Muscle of leg (tissue), 11 donors: ENCODE measurements around the gene AUH. TPM values are rescaled to one million over a fixed set of nuclear protein-coding genes. Genes with fewer than 3 reads are reported as not detected.

Experiments used
- DNase-seq: peaks from one replicate; pipeline ENCODE4 v3.0.0; 2013
- H3K27ac ChIP-seq: one replicate; pipeline ENCODE4 v1.5.1; 2013; ENCODE audit warnings: mild to moderate bottlenecking, low read length, control low read depth
- H3K27me3 ChIP-seq: one replicate; pipeline ENCODE4 v1.6.1; 2013; ENCODE audit warnings: low read length; ENCODE audit not compliant: control insufficient read depth, insufficient read depth
- H3K36me3 ChIP-seq: one replicate; pipeline ENCODE4 v1.6.1; 2013; ENCODE audit warnings: low read length; ENCODE audit not compliant: control insufficient read depth, insufficient read depth
- H3K4me1 ChIP-seq: one replicate; pipeline ENCODE4 v1.6.1; 2013; ENCODE audit warnings: low read length; ENCODE audit not compliant: control insufficient read depth, insufficient read depth
- H3K4me3 ChIP-seq: one replicate; pipeline ENCODE4 v1.5.1; 2013; ENCODE audit warnings: low read length, control low read depth
- H3K9me3 ChIP-seq: replicated peaks from 2 replicates; pipeline ENCODE4 v1.6.1; 2013; ENCODE audit warnings: low read depth, low read length; ENCODE audit not compliant: control insufficient read depth
- WGBS: methylation state at CpG from one replicate; pipeline ENCODE4 v1.1.5; 2013; ENCODE audit warnings: missing lambda C conversion rate; ENCODE audit not compliant: insufficient coverage; 5-methylcytosine and 5-hydroxymethylcytosine counted together
- polyA plus RNA-seq, 8 donors: library from polyadenylated mRNA; unstranded; fragments of 120-200 nt; gene quantifications; one replicate each; pipeline versions ENCODE4 v1.2.1 to v1.2.3, GENCODE V29; 2013; ENCODE audit warnings: inconsistent platforms in 1 of 8, low replicate concordance in 1 of 8; ENCODE audit not compliant: insufficient read length in 8 of 8, insufficient read depth in 1 of 8
- total RNA-seq: library from RNA; stranded (reverse); fragments of 120-200 nt; gene quantifications from one replicate; pipeline ENCODE4 v1.2.4, GENCODE V29; 2013

AUH gene
- total and polyA plus RNA-seq, 9 donors = 9.5 to 16.0 (median 12.7) TPM

DNA sequence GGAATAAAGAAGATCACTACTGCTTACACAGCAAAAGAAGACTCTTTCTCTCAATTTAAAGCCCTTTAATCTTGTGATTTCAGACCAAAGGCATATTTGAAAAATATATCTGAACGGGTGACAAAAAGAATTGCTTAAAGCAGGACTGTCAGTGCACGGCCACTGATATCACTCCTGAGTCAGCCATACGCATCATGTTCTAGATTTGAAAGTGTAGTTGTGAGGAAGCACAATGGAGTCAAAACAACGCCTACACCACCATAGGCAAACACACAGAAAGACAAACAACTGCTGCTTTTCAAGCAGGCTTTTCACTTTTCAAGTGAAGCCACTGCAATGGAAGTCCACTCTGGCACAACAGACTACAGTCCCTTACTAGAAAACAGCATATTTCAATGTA lies 141.7 kb downstream of the AUH start:
- WGBS = no CpG with 5 or more reads among the region's 4 CpGs
- H3K27me3 ChIP-seq = no peaks in the 10 kb centered on the region
- no peaks in the 10 kb centered on the region for H3K9me3 ChIP-seq
- H3K27ac ChIP-seq = no peak overlapping the region
- no peak overlapping the region for H3K4me3 ChIP-seq
- peaks cover 4% of the 10 kb centered on the region for H3K4me1 ChIP-seq
- peaks cover 11% of the 10 kb centered on the region for H3K36me3 ChIP-seq
- DNase-seq = no peak

DNA sequence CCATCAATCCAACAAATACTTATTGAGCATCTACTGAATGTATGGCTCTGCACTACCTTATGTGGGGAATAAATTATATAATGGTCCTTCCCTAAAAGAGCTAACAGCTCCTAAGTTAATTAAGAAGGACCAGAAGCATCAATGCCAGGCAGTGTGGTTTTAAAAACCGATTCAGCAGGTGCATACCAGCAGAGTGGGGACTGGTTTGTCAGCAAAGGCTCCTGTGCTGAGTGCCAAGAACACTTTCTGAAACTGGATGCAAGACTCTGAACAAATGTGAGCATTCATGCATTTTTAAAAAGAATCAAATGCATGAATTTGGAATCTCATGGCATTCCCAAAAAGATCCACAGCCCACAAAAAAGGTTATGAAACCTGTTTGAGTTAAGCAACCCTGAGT lies 142.2 kb downstream of the AUH start:
- no peak overlapping the region for H3K27ac ChIP-seq
- 88% methylated on average over 1 of the region's 1 CpG for whole genome bisulfite sequencing
- no peaks in the 10 kb centered on the region for H3K27me3 ChIP-seq

DNA sequence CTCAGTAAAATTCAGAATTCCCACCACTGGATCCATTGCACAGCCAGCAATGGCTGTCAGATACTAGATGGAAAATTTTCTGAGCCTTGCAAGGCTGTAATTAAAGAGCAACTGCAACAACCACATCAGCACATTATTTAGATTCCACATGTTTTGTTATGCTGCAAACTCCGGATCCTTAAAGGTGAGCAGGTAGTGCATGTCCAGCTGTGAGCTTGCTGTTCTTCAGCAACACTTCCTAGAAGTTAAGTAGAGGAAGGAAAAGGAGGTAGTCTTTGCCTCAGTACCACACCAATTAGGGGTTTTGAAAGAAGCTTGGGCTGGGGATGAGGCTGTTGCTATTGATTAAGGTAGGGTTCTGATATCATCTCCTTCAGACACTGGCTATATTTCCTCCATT lies 144.3 kb downstream of the AUH start:
- DNase-seq = no peak
- Histone ChIP-seq H3K27ac (no peak overlapping the region), H3K9me3 (no peaks in the 10 kb centered on the region), H3K4me3 (no peak overlapping the region), H3K4me1 (peaks cover 4% of the 10 kb centered on the region), H3K36me3 (peaks cover 15% of the 10 kb centered on the region), H3K27me3 (no peaks in the 10 kb centered on the region)
- WGBS = no CpG with 5 or more reads among the region's 1 CpG

More for the DNA sequence above, 142.2 kb downstream of the AUH start:
- DNase-seq = no peak
- Histone ChIP-seq H3K9me3 (no peaks in the 10 kb centered on the region), H3K4me1 (peaks cover 4% of the 10 kb centered on the region), H3K36me3 (peaks cover 11% of the 10 kb centered on the region), H3K4me3 (no peak overlapping the region)

DNA sequence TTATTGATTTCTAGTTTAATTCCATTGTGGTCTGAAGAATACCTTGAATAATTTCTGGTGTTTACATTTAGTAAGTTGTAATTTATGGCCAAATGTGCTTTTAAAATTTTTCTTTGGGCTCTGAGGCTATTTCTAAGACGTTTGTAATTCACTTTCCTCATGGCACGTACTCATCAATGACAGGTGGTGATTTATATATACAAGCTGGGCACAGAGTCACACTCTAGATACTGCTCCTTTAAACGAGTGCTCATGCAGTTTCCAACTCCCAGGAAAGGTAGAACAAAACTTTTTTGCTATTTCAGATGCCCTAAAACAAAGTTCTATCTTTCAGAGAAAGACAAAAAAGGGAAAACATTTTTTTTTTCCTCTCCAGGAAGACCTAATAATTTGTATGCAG lies 146.9 kb downstream of the AUH start:
- Histone ChIP-seq H3K4me1 (no peaks in the 10 kb centered on the region), H3K36me3 (peaks cover 6% of the 10 kb centered on the region), H3K27me3 (no peaks in the 10 kb centered on the region), H3K9me3 (no peaks in the 10 kb centered on the region), H3K27ac (no peak overlapping the region), H3K4me3 (no peak overlapping the region)
- DNase-seq = no peak
- WGBS = no CpG with 5 or more reads among the region's 3 CpGs

DNA sequence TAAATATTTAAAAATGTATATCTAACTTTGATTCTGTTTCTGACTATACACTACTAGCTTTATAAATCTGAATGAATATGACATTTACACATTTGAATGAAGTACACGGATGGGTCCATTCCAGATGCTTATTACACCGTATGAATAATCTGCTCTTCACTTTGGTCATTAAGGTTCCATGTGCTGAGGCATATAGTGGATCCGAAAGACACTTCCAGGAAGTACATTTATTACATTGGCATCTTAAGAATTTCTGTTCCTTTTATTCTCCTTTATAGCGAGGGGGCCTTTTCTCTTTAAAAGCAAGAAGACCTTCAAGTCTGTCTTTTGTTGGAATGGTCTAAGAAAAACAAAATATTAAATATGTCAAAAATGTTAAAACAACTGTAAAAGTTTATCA lies 147.6 kb downstream of the AUH start:
- no peaks in the 10 kb centered on the region for H3K27me3 ChIP-seq
- 100% methylated on average over 2 of the region's 4 CpGs for WGBS
- H3K27ac ChIP-seq = no peak overlapping the region
- DNase-seq = no peak
- peaks cover 6% of the 10 kb centered on the region for H3K36me3 ChIP-seq
- no peaks in the 10 kb centered on the region for H3K4me1 ChIP-seq
- no peaks in the 10 kb centered on the region for H3K9me3 ChIP-seq
- no peak overlapping the region for H3K4me3 ChIP-seq

DNA sequence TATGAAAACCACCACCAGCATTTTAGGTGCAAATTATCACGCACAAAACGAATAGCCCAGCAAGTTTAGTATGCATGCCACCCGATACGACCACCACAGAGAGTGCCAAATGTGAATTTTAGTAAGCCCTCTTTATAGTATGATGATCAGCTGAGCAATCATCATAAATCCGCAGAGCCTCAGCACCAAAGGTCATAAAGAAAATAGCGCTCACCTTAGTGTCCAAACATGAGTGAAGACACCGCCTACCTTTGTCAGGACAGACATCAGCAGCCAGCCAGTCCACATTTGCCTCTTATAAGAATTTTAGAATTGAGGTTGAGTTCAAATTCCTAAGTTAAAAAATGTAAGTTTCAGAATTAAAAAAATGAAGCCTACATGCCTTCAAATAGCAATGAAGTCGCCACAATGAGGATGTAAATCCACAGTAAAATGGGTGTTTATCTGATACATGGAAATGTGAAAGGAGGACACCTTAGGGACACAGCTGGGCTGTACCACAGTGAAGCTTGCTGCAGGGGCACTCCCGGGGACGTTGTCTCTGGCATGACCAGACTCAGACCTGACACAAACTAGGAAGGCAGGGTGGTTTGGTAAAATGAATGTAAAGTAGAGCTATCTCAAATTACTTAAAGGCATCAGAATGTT lies 149.0 kb downstream of the AUH start:
- DNase-seq = no peak
- H3K27me3 ChIP-seq = no peaks in the 10 kb centered on the region
- no peaks in the 10 kb centered on the region for H3K9me3 ChIP-seq
- H3K4me3 ChIP-seq = no peak overlapping the region
- WGBS = 75% methylated on average over 2 of the region's 10 CpGs
- H3K4me1 ChIP-seq = peaks cover 4% of the 10 kb centered on the region
- H3K36me3 ChIP-seq = peaks cover 6% of the 10 kb centered on the region
- no peak overlapping the region for H3K27ac ChIP-seq

DNA sequence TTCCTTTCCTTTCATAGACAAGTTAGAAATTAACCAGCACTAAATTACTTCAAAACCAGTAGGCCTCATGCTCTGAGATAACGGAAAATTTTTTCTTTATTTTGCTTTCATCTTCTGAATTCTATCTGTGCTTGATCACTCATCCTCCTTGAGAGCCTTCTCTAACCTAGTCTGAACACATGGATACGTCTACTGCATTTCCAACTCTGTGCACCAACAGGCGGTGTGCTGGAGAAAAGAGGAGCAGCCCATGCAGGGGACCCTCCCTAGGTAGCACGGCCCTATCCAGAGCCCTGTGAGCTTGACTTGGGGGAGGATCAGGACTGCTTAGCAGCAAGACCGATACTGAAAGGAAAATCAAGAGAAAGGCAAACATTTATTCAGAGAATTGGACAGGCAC lies 149.8 kb downstream of the AUH start:
- no peak for DNase-seq
- WGBS = no CpG with 5 or more reads among the region's 5 CpGs
- Histone ChIP-seq H3K27me3 (no peaks in the 10 kb centered on the region), H3K36me3 (peaks cover 6% of the 10 kb centered on the region), H3K27ac (no peak overlapping the region), H3K4me1 (peaks cover 4% of the 10 kb centered on the region), H3K9me3 (no peaks in the 10 kb centered on the region), H3K4me3 (no peak overlapping the region)

DNA sequence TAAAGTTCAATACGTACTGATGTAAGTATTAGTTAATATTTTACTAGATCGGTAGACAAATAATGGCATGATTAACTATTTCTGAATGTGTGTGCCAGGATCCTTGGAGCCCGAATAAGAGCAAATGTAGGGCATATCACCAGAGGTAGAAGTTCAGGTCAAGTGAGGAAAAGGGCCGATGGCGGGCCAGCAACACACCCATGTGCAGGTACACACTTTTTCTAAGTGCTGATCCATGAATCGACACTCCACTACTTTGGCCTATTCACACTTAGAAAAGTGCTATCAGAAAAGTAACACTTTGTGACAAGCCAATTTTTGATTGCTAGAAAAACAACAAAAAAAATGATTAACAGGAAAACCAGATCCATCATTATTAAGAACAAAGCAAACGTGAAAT lies 150.3 kb downstream of the AUH start:
- Histone ChIP-seq H3K27ac (no peak overlapping the region), H3K9me3 (no peaks in the 10 kb centered on the region)
- 65% methylated on average over 2 of the region's 7 CpGs for WGBS

DNA sequence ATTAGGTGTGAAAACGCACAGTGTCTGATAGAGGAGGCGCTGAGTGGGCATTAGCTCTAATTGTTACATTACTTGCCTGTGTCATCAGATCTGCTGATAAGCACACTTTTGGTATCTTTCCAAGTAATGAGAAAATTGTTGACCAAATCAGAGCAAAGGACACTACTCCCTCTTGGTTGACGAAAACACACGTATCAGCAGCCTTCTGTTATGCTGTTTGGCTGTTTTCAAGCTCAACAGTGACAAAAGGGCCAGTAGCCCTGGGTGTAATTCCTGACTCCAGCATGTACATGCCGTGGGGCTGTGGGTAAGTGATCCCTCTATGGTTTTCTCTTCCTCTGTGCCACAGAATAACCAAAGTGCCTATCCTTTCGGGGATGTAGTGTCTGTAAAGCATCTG lies 151.4 kb downstream of the AUH start:
- Histone ChIP-seq H3K27ac (no peak overlapping the region), H3K27me3 (no peaks in the 10 kb centered on the region), H3K4me3 (no peak overlapping the region), H3K9me3 (no peaks in the 10 kb centered on the region), H3K4me1 (peaks cover 4% of the 10 kb centered on the region), H3K36me3 (peaks cover 4% of the 10 kb centered on the region)
- no peak for DNase-seq
- WGBS = 76% methylated on average over 2 of the region's 6 CpGs

More for the DNA sequence above, 150.3 kb downstream of the AUH start:
- no peak for DNase-seq
- H3K4me3 ChIP-seq = no peak overlapping the region
- H3K36me3 ChIP-seq = peaks cover 6% of the 10 kb centered on the region
- H3K27me3 ChIP-seq = no peaks in the 10 kb centered on the region
- H3K4me1 ChIP-seq = peaks cover 4% of the 10 kb centered on the region

DNA sequence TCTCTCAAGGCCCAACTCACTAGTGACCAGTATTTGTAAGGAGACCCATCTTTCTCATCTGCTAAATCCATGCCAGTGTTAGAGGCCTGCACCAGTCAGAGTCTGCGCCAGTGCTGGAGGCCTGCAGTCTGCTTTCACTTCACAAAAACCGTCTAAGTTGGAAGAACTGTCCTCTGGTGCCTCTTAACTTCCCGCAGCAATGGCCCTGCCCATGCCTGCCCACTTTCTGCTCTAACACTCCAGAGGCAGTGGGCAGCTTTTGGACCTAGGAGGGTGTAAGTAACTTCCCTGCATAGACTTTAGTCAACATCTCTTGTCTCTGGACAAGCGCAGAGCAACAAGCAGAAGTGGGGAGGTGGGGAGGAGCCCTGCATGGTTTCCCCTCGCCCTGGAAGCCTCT lies 152.9 kb downstream of the AUH start:
- Histone ChIP-seq H3K27me3 (no peaks in the 10 kb centered on the region), H3K4me1 (peaks cover 4% of the 10 kb centered on the region), H3K27ac (no peak overlapping the region), H3K9me3 (no peaks in the 10 kb centered on the region), H3K4me3 (no peak overlapping the region), H3K36me3 (peaks cover 4% of the 10 kb centered on the region)
- no peak for DNase-seq
- 95% methylated on average over 3 of the region's 5 CpGs for WGBS

DNA sequence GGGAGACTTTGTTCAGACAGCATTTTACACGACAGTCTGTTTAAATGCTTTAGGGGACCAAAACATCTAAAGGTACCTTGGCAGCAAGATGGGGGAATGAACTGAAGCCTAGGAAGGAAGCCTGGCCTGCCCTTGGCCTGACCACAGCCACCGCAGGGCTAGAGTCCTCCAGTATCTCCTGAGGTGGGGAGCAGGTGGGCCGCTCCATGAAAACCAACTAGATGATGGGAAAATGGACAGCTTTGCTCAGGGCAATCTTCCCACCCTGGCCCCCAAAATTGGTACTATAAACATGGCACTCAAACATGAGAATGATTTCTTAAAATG lies 153.3 kb downstream of the AUH start:
- no peak overlapping the region for H3K4me3 ChIP-seq
- peaks cover 4% of the 10 kb centered on the region for H3K36me3 ChIP-seq
- no peak for DNase-seq
- WGBS = 100% methylated on average over 1 of the region's 3 CpGs
- peaks cover 4% of the 10 kb centered on the region for H3K4me1 ChIP-seq
- H3K27ac ChIP-seq = peak overlapping the region; percentile 70
- no peaks in the 10 kb centered on the region for H3K27me3 ChIP-seq
- no peaks in the 10 kb centered on the region for H3K9me3 ChIP-seq
